Rectal smooth muscle tissue (tissue), 1 donor: ENCODE measurements around the gene CCDC71.
A peak's percentile ranks its signal among the peaks of the same experiment; 100 is the strongest.

ENCODE experiments used
- H3K27ac ChIP-seq: one replicate; pipeline ENCODE4 v1.7.0; 2013; ENCODE audit warnings: low read depth, low read length, inconsistent platforms
- H3K27me3 ChIP-seq: one replicate; pipeline ENCODE4 v1.7.0; 2013; ENCODE audit warnings: low read length; ENCODE audit not compliant: control insufficient read depth, insufficient read depth
- H3K36me3 ChIP-seq: one replicate; pipeline ENCODE4 v1.7.0; 2013; ENCODE audit warnings: low read length; ENCODE audit not compliant: control insufficient read depth, insufficient read depth
- H3K4me1 ChIP-seq: one replicate; pipeline ENCODE4 v1.7.0; 2013; ENCODE audit warnings: low read length; ENCODE audit not compliant: control insufficient read depth, insufficient read depth
- H3K4me3 ChIP-seq: one replicate; pipeline ENCODE4 v1.7.0; 2013; ENCODE audit warnings: low read length
- H3K9ac ChIP-seq: one replicate; pipeline ENCODE4 v1.7.0; 2013; ENCODE audit warnings: low read length

CCDC71 gene

DNA sequence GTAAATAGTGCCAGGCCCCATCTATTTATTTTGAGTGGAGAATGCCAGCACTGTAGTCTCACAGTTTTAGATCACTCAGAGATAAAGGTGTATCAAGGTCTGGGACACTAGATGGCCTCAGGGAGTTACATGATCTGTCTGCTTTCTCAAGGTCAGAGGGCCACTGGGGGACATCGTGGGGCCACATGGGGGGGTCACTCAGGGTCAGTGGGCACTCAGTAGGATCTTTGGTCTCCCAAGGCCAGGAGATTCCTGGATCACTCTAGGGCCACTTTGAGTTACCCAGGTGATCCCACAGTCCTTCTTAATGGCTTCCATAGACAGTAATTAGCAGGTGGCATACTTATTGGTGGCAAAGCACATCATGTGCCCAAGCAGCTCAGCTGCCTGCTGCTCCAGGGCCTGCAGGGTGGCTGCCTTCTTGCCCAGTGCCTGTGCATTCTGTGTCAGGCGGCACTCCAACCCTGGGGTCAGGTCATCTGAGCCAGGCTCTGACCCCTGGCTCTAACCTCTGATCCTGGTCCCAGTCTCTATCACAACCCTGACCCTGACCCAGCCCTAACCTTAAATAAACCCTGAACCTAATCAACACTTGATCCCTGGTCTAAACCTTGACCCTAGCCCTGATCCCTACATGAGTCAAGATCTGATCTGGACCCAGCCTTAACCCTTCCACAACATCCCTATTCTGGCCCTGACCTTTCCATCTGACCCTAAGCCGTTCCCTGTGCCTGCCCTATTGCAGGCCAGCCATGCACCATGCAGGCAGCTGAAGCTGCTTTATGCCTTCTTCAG, 31.5 kb downstream of the CCDC71 start:
- no peaks in the 10 kb centered on the region for H3K27me3 ChIP-seq
- H3K4me1 ChIP-seq, result peaks cover 12% of the 10 kb centered on the region
- no peak overlapping the region for H3K4me3 ChIP-seq
- H3K27ac ChIP-seq, result no peak overlapping the region
- peaks cover 2% of the 10 kb centered on the region for H3K36me3 ChIP-seq
- no peak overlapping the region for H3K9ac ChIP-seq

DNA sequence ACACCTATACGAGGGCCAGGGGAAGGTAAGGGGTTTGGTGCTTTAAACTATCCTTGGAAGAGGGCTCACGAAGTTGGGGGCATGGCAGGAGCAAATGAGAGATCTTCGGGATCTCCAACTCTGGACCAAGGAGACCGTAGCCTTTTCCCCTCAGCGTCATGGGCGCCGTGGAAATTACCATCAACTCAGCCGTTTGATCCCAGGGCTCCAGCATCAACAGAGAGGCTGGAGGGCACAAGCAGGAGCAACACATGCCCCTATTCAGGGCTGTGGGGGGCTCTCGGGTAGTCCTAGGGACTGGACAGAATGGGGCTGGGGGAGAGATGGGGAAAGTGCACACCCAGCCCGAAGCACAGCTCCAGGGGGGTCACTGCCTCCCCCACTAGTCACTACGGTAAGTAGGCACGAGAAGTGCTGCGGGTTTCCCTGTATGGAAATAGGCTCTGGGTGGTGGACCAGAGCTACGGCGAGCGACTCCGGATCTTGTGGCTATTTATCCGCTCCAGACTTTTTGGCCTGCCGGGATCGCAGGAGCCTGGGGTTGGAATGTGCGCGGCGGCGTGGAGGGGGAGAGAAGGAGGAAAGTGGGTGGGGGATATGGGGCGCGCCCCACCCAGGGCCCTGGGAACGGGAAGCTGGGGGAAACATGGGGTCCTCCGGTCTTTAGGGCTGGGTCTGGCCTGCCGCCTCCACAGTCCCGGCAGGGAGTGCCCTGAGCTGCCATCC, 32.7 kb downstream of the CCDC71 start:
- Histone ChIP-seq H3K27ac (peak overlapping the region; percentile 91), H3K27me3 (no peaks in the 10 kb centered on the region), H3K4me3 (peak overlapping the region; percentile 88), H3K9ac (peak overlapping the region; percentile 32), H3K4me1 (peaks cover 12% of the 10 kb centered on the region), H3K36me3 (peaks cover 2% of the 10 kb centered on the region)

DNA sequence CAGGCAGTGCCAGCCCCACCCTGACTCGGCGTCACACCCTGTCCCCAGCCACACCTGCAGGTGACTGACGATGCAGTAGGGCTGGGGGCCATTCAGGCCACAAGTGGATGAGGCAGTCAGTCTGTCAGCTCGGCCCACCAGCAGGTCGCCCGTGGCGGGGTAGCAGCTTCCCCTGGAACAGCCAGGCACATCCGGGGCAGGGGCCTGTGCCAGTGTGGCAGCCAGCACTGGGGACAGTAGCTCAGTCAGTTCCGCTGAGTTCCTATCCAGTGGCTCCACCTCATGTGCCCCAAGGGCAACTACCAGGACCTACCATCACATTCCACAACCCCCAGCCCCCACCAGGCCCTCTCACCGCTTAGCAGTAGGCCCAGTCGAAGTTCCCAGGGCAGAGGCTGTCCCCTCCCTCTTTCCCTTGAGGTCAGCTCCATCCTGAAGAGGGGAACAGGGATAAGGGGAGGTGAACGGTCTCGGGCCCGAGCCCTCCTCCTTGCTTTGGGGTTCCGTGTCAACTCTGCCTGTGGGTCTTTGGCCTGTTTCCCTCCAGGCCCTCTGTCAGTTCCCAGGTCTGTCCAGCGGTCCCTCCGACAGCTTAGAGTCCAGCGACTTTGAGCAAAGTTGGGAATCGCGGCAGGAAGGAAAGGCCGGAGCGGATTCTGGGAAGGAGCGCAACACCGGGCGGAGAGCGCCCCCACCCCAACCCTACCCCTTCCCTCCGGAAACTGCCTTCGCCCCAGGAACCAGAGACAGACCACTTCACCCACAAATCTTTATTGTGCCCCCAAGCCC, 33.5 kb downstream of the CCDC71 start, which contains the start of gene LAMB2:
Gene LAMB2, minus strand, starts transcription at position 614 of the 789 bp plus-strand sequence. Its CDS starts 183 bp downstream, at position 431.
- peak within 1 kb of the TSS; percentile 41 for H3K9ac ChIP-seq
- H3K4me1 ChIP-seq, result peaks cover 12% of the 10 kb centered on the region
- H3K36me3 ChIP-seq, result peaks cover 2% of the 10 kb centered on the region
- peak within 1 kb of the TSS; percentile 88 for H3K4me3 ChIP-seq
- H3K27ac ChIP-seq, result peak within 1 kb of the TSS; percentile 91
- no peaks in the 10 kb centered on the region for H3K27me3 ChIP-seq

GRCh38 chr3:49132073-49132436, 34.1 kb downstream of the CCDC71 start:
- Histone ChIP-seq H3K9ac (peak overlapping the region; percentile 41), H3K4me3 (peak overlapping the region; percentile 88), H3K27me3 (no peaks in the 10 kb centered on the region), H3K27ac (peak overlapping the region; percentile 91), H3K4me1 (peaks cover 12% of the 10 kb centered on the region), H3K36me3 (peaks cover 2% of the 10 kb centered on the region)

GRCh38 chr3:49131576-49131975, 34.6 kb downstream of the CCDC71 start:
- Histone ChIP-seq H3K36me3 (peaks cover 2% of the 10 kb centered on the region), H3K9ac (no peak overlapping the region), H3K4me1 (peaks cover 12% of the 10 kb centered on the region), H3K4me3 (peak overlapping the region; percentile 88), H3K27ac (no peak overlapping the region), H3K27me3 (no peaks in the 10 kb centered on the region)

- Histone ChIP-seq H3K27ac (no peak overlapping the region), H3K36me3 (peaks cover 6% of the 10 kb centered on the region), H3K27me3 (no peaks in the 10 kb centered on the region), H3K9ac (no peak overlapping the region), H3K4me1 (peaks cover 12% of the 10 kb centered on the region), H3K4me3 (no peak overlapping the region)
Observed at GRCh38 chr3:49131040-49131439, 35.1 kb downstream of the CCDC71 start.

GRCh38 chr3:49124991-49125670, 41.0 kb downstream of the CCDC71 start:
- Histone ChIP-seq H3K4me3 (no peak overlapping the region), H3K36me3 (peaks cover 20% of the 10 kb centered on the region)

GRCh38 chr3:49124203-49124602, 41.9 kb downstream of the CCDC71 start:
- Histone ChIP-seq H3K36me3 (peaks cover 20% of the 10 kb centered on the region), H3K9ac (no peak overlapping the region), H3K27ac (no peak overlapping the region), H3K4me3 (no peak overlapping the region), H3K27me3 (no peaks in the 10 kb centered on the region), H3K4me1 (peaks cover 10% of the 10 kb centered on the region)

More at GRCh38 chr3:49124991-49125670, 41.0 kb downstream of the CCDC71 start:
- no peak overlapping the region for H3K9ac ChIP-seq
- H3K4me1 ChIP-seq, result peaks cover 3% of the 10 kb centered on the region
- no peaks in the 10 kb centered on the region for H3K27me3 ChIP-seq
- no peak overlapping the region for H3K27ac ChIP-seq

DNA sequence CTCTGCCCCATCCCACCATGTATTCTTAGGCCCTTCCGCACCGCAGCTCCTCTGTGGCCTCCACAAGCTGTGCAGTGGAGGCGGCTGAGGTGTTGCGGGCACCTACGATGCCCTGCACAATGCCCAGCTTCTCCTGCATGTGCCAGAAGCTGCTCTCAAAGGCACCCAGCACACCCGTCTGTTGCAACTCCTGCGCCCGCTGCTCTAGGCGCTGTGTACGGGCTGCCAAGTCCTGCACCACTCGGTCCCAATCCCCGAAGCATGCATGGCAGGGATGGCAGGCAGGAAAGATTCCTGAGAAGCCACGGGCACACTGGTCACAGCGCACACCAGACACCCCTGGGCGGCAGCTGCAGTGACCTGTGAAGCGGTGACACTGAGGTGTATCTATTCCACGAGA, 42.4 kb downstream of the CCDC71 start:
- Histone ChIP-seq H3K4me3 (no peak overlapping the region), H3K36me3 (peaks cover 20% of the 10 kb centered on the region), H3K9ac (no peak overlapping the region), H3K4me1 (peaks cover 15% of the 10 kb centered on the region), H3K27ac (no peak overlapping the region), H3K27me3 (no peaks in the 10 kb centered on the region)

GRCh38 chr3:49122886-49123545, 43.1 kb downstream of the CCDC71 start:
- Histone ChIP-seq H3K4me3 (no peak overlapping the region), H3K9ac (no peak overlapping the region), H3K27ac (no peak overlapping the region), H3K27me3 (no peaks in the 10 kb centered on the region), H3K4me1 (peaks cover 17% of the 10 kb centered on the region), H3K36me3 (peaks cover 20% of the 10 kb centered on the region)

DNA sequence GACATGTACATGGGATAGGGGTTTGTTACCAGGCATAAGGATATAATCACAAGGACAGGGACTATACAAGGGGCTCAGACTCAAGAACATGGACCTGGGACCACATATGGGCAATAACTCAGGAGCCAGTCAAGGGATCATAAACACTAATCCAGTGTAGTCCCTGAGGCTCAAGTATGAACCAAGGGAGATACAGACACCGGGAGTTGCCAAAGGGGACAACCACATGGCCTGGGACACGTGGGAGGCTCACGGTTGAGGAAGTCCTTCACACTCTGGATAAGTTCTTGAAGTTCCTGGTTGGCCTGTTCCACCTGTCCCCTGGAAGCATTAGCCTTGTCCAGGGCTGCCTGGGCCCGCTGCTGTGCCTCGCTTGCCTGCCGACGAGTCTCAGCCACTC, 43.7 kb downstream of the CCDC71 start:
- Histone ChIP-seq H3K36me3 (peaks cover 24% of the 10 kb centered on the region), H3K27me3 (no peaks in the 10 kb centered on the region), H3K4me3 (no peak overlapping the region), H3K9ac (no peak overlapping the region), H3K27ac (no peak overlapping the region), H3K4me1 (peaks cover 17% of the 10 kb centered on the region)
